Measurements from ENCODE around the gene CEACAM6.

CEACAM6 gene

GRCh38 chr19:41795031-41795461 is 39.7 kb downstream of the CEACAM6 start:
- no peak overlapping the region for H3K4me3 ChIP-seq (ENCODE audit: low read depth, low read length)

GRCh38 chr19:41796362-41796761 is 41.0 kb downstream of the CEACAM6 start, which contains the start of gene CEACAM3:
Gene CEACAM3 (plus strand): TSS chr19:41796587. CDS start chr19:41796678, 91 bp downstream.
- no peak within 1 kb of the TSS for H3K4me3 ChIP-seq (ENCODE audit: low read depth, low read length)

GRCh38 chr19:41796901-41797300 is 41.6 kb downstream of the CEACAM6 start:
- no peak overlapping the region for H3K4me3 ChIP-seq (ENCODE audit: low read depth, low read length)

GRCh38 chr19:41799444-41800000 is 44.2 kb downstream of the CEACAM6 start:
- no peak overlapping the region for H3K4me3 ChIP-seq (ENCODE audit: low read depth, low read length)

- no peak overlapping the region for H3K4me3 ChIP-seq (ENCODE audit: low read depth, low read length)
Measured at GRCh38 chr19:41801031-41801430, 45.7 kb downstream of the CEACAM6 start.

- no peak overlapping the region for H3K4me3 ChIP-seq (ENCODE audit: low read depth, low read length)
Measured at GRCh38 chr19:41801792-41802211, 46.5 kb downstream of the CEACAM6 start.

- no peak overlapping the region for H3K4me3 ChIP-seq (ENCODE audit: low read depth, low read length)
Measured at GRCh38 chr19:41802770-41803169, 47.4 kb downstream of the CEACAM6 start.

- H3K4me3 ChIP-seq (ENCODE audit: low read depth, low read length), result no peak overlapping the region
Measured at GRCh38 chr19:41804336-41804735, 49.0 kb downstream of the CEACAM6 start.

- H3K4me3 ChIP-seq (ENCODE audit: low read depth, low read length), result no peak overlapping the region
Measured at GRCh38 chr19:41807176-41807575, 51.8 kb downstream of the CEACAM6 start.

- no peak overlapping the region for H3K4me3 ChIP-seq (ENCODE audit: low read depth, low read length)
Measured at GRCh38 chr19:41808663-41809566, 53.6 kb downstream of the CEACAM6 start.

GRCh38 chr19:41810301-41810700 is 55.0 kb downstream of the CEACAM6 start:
- no peak overlapping the region for H3K4me3 ChIP-seq (ENCODE audit: low read depth, low read length)

GRCh38 chr19:41811036-41811435 is 55.7 kb downstream of the CEACAM6 start:
- no peak overlapping the region for H3K4me3 ChIP-seq (ENCODE audit: low read depth, low read length)

- no peak overlapping the region for H3K4me3 ChIP-seq (ENCODE audit: low read depth, low read length)
Measured at GRCh38 chr19:41811981-41812380, 56.7 kb downstream of the CEACAM6 start.

- H3K4me3 ChIP-seq (ENCODE audit: low read depth, low read length), result no peak overlapping the region
Measured at GRCh38 chr19:41813911-41814310, 58.6 kb downstream of the CEACAM6 start.

- H3K4me3 ChIP-seq (ENCODE audit: low read depth, low read length), result no peak overlapping the region
Measured at GRCh38 chr19:41815301-41815700, 60.0 kb downstream of the CEACAM6 start.

- no peak overlapping the region for H3K4me3 ChIP-seq (ENCODE audit: low read depth, low read length)
Measured at GRCh38 chr19:41816761-41817160, 61.4 kb downstream of the CEACAM6 start.

GRCh38 chr19:41821003-41821735 is 65.8 kb downstream of the CEACAM6 start:
- no peak overlapping the region for H3K4me3 ChIP-seq (ENCODE audit: low read depth, low read length)

All from iPS-11a (cell line).